Right lobe of liver (tissue), 4 donors: Measurements from ENCODE around the gene MAGEF1.

Source experiments
- CTCF ChIP-seq, 4 donors: fragments of 200-600 bp in 3 of 4; fragments of 450-650 bp in 1 of 4; IDR thresholded peaks; one replicate each; pipeline versions ENCODE4 v1.5.1 to v1.8.0; 2016 to 2022; ENCODE audit warnings: antibody characterized with exemption in 4 of 4, mild to moderate bottlenecking in 2 of 4
- POLR2A ChIP-seq: fragments of 450-650 bp; IDR thresholded peaks from one replicate; pipeline ENCODE4 v1.6.1; 2017; ENCODE audit warnings: antibody characterized with exemption, mild to moderate bottlenecking
- donor health status: DM: no; HTN: no; CAD: no.
- donor health status: DM: no; HTN: no; CAD: no.
- donor health status: DM: no; HTN: yes; CAD: no.

- TF ChIP-seq POLR2A (no peak), CTCF (IDR thresholded peaks at IDR 0.05) (no peak)
These were observed 48.5 kb downstream of the MAGEF1 start for GRCh38 chr3:184663356-184663755.
